SU-DHL-6 (cell line): Measurements from ENCODE around the gene ABCG4.

ENCODE experiments used
- EZH2phosphoT487 ChIP-seq: fragments of 200-600 bp; sonication (generic), shearing (Covaris generic); conservative IDR thresholded peaks from 2 replicates; pipeline ENCODE4 v1.6.1; 2018; ENCODE audit warnings: mild to moderate bottlenecking, antibody characterized with exemption, low read length, moderate library complexity, mixed read lengths
- TF ChIP-seq, protein P1 (sequence below): fragments of 200-600 bp; sonication (generic); IDR thresholded peaks from one replicate; pipeline ENCODE4 v1.5.1; 2017; ENCODE audit warnings: antibody characterized with exemption, mild to moderate bottlenecking, low read length, moderate library complexity; ENCODE audit not compliant: insufficient read depth, poor library complexity, severe bottlenecking

DNA sequence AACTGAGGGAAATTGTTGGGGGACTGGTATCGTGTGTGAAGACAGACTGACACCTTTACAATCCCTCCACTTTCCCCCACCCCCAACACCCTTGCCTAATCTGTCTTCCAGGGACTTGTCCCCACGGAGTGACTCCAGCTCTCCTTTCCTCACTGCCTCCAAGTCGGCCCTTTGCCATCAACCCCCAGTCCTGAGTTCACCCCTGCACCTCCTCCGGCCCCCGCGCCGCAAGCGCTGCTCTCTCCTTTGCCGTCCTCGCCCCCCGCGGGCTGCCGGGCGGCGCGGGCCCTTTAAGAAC lies 183 bp upstream of the ABCG4 start:
- TF ChIP-seq, protein P1, sequence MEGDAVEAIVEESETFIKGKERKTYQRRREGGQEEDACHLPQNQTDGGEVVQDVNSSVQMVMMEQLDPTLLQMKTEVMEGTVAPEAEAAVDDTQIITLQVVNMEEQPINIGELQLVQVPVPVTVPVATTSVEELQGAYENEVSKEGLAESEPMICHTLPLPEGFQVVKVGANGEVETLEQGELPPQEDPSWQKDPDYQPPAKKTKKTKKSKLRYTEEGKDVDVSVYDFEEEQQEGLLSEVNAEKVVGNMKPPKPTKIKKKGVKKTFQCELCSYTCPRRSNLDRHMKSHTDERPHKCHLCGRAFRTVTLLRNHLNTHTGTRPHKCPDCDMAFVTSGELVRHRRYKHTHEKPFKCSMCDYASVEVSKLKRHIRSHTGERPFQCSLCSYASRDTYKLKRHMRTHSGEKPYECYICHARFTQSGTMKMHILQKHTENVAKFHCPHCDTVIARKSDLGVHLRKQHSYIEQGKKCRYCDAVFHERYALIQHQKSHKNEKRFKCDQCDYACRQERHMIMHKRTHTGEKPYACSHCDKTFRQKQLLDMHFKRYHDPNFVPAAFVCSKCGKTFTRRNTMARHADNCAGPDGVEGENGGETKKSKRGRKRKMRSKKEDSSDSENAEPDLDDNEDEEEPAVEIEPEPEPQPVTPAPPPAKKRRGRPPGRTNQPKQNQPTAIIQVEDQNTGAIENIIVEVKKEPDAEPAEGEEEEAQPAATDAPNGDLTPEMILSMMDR = no peak
- no peak for TF ChIP-seq EZH2phosphoT487
